Panc1 (cell line): Measurements from ENCODE around the gene PLCZ1. TPM values are rescaled to one million over a fixed set of nuclear protein-coding genes. Genes with fewer than 3 reads are reported as not detected.

ENCODE experiments used
- ATAC-seq: fragments of 200-7000 bp; cut with Tn5 transposase; 2 replicates; pipeline ENCODE4 v1.9.1; 2020; ENCODE audit warnings: mild to moderate bottlenecking, moderate library complexity
- BruUV-seq: library from RNA; stranded (reverse); fragments of 400-500 nt; replicated peaks from 2 replicates; lab custom pipeline; 2021; lab: Mats Ljungman, UMichigan
- CTCF ChIA-PET: fragments of 300-600 bp; sonication (Branson Sonifier 250); formaldehyde crosslinking; loops from one replicate; lab custom pipeline; 2022; ENCODE audit warnings: antibody characterized with exemption; lab: Charles Lee
- POLR2A ChIA-PET: fragments of 300-600 bp; sonication (Branson Sonifier 250); formaldehyde crosslinking; loops from one replicate; lab custom pipeline; 2022; ENCODE audit warnings: antibody characterized with exemption; lab: Charles Lee
- DNase-seq: peaks from one replicate; pipeline ENCODE4 v3.0.0-alpha.2; 2010; ENCODE audit warnings: low read depth, low spot score
- H3K27ac ChIP-seq: 2 replicates; pipeline ENCODE4 v1.5.1; 2011; ENCODE audit warnings: mild to moderate bottlenecking, low read length, inconsistent platforms
- H3K27me3 ChIP-seq: fragments of 200-500 bp; sonication (Bioruptor generic); 2 replicates; pipeline ENCODE4 v1.6.0; 2014; ENCODE audit warnings: low read length, inconsistent platforms; ENCODE audit not compliant: control insufficient read depth, insufficient read depth
- H3K36me3 ChIP-seq: fragments of 200-500 bp; sonication (Bioruptor generic); 2 replicates; pipeline ENCODE4 v1.5.1; 2014; ENCODE audit warnings: inconsistent platforms, mild to moderate bottlenecking, low read length, moderate library complexity; ENCODE audit not compliant: control insufficient read depth, insufficient read depth
- H3K4me1 ChIP-seq: 2 replicates; pipeline ENCODE4 v1.5.1; 2011; ENCODE audit warnings: inconsistent platforms, mild to moderate bottlenecking, low read length, moderate library complexity; ENCODE audit not compliant: control insufficient read depth, insufficient read depth
- H3K4me3 ChIP-seq, 2 experiments: 2 replicates each; pipeline ENCODE4 v1.5.1; 2011 to 2012; ENCODE audit warnings: low read depth in 2 of 2, low read length in 2 of 2, mild to moderate bottlenecking in 2 of 2, inconsistent platforms in 1 of 2, moderate library complexity in 1 of 2
- H3K9me3 ChIP-seq: fragments of 200-500 bp; sonication (Bioruptor generic); 2 replicates; pipeline ENCODE4 v1.5.1; 2014; ENCODE audit warnings: low read depth, mild to moderate bottlenecking, inconsistent platforms, low read length, moderate library complexity; ENCODE audit not compliant: control insufficient read depth, insufficient read depth
- POLR2AphosphoS5 ChIP-seq: IDR thresholded peaks from 2 replicates; pipeline ENCODE4 v1.6.1; 2012; ENCODE audit warnings: mild to moderate bottlenecking, low read depth, low read length, moderate library complexity
- SIN3A ChIP-seq: IDR thresholded peaks from 2 replicates; pipeline ENCODE4 v1.6.1; 2012; ENCODE audit warnings: low read depth, mild to moderate bottlenecking, low read length, moderate library complexity, borderline replicate concordance; ENCODE audit not compliant: insufficient read depth
- TCF7L2 ChIP-seq: IDR thresholded peaks from 2 replicates; pipeline ENCODE4 v1.6.1; 2011; ENCODE audit warnings: mild to moderate bottlenecking, low read depth, low read length, inconsistent platforms
- in situ Hi-C: cut with HindIII; loops from 2 replicates; pipeline ENCODE4 v1.10.0; 2016; ENCODE audit warnings: low sequenced_read_pairs, low pct_unique_long_range_greater_than_20kb
- intact Hi-C: fragments of 100-400 bp; cut with micrococcal nuclease; formaldehyde crosslinking; loops from one replicate; pipeline ENCODE4 v1.10.0; 2022; ENCODE audit not compliant: unreplicated experiment
- total RNA-seq: library from RNA; stranded (reverse); gene quantifications from one replicate; pipeline ENCODE4 v1.2.1, GENCODE V29; 2021; ENCODE audit not compliant: unreplicated experiment
- TF ChIP-seq, protein P1 (sequence below), 2 experiments: IDR thresholded peaks; 2 replicates each; pipeline ENCODE4 v1.6.1; 2011 to 2012; ENCODE audit warnings: low read depth in 2 of 2, control low read depth in 1 of 2, low read length in 1 of 2, mild to moderate bottlenecking in 1 of 2, moderate library complexity in 1 of 2; ENCODE audit not compliant: insufficient read depth in 1 of 2
- TF ChIP-seq, protein P2 (sequence below): fragments of 450-650 bp; IDR thresholded peaks from 2 replicates; pipeline ENCODE4 v1.5.1; 2017; ENCODE audit warnings: mild to moderate bottlenecking

The PLCZ1 gene
- total RNA-seq, 1 experiment from 2014 or later, result not detected

DNA sequence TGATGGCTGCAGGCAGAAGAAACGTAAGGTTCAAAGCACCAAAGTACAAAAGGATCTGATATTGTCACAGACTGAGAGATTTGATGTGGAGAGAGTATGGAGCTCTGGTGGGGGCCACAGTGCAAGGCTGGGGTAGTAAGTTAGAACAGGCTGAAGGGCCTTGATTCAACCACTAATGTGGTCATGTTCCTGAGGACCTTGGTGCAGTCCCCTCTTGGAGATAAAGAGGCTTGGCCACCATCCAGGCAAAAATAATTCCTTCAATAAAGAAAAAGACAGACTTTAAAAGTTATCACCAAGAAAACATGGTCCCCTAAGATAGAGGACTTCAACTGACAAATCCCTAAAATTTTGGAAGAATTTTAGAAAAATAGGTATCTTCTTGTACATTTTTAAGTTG lies 17.5 kb upstream of the PLCZ1 start:
- no peak for DNase-seq
- Histone ChIP-seq H3K4me3 (no peak overlapping the region), H3K4me1 (no peaks in the 10 kb centered on the region), H3K9me3 (no peaks in the 10 kb centered on the region), H3K27ac (no peak overlapping the region), H3K27me3 (no peaks in the 10 kb centered on the region), H3K36me3 (no peaks in the 10 kb centered on the region)
- no peak for TF ChIP-seq SIN3A
- TF ChIP-seq, protein P1, sequence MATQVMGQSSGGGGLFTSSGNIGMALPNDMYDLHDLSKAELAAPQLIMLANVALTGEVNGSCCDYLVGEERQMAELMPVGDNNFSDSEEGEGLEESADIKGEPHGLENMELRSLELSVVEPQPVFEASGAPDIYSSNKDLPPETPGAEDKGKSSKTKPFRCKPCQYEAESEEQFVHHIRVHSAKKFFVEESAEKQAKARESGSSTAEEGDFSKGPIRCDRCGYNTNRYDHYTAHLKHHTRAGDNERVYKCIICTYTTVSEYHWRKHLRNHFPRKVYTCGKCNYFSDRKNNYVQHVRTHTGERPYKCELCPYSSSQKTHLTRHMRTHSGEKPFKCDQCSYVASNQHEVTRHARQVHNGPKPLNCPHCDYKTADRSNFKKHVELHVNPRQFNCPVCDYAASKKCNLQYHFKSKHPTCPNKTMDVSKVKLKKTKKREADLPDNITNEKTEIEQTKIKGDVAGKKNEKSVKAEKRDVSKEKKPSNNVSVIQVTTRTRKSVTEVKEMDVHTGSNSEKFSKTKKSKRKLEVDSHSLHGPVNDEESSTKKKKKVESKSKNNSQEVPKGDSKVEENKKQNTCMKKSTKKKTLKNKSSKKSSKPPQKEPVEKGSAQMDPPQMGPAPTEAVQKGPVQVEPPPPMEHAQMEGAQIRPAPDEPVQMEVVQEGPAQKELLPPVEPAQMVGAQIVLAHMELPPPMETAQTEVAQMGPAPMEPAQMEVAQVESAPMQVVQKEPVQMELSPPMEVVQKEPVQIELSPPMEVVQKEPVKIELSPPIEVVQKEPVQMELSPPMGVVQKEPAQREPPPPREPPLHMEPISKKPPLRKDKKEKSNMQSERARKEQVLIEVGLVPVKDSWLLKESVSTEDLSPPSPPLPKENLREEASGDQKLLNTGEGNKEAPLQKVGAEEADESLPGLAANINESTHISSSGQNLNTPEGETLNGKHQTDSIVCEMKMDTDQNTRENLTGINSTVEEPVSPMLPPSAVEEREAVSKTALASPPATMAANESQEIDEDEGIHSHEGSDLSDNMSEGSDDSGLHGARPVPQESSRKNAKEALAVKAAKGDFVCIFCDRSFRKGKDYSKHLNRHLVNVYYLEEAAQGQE (IDR thresholded peaks at IDR 0.05; ENCODE audit: insufficient read depth in 1 of 2, low read depth in 2 of 2, low read length in 1 of 2), result no peak
- ATAC-seq, result no peak
- BruUV-seq, result no TSS peak
- in situ Hi-C loops, result no loop called here
- intact Hi-C loops, result no loop called here
- ChIA-PET CTCF (no interaction called here), POLR2A (no interaction called here)

DNA sequence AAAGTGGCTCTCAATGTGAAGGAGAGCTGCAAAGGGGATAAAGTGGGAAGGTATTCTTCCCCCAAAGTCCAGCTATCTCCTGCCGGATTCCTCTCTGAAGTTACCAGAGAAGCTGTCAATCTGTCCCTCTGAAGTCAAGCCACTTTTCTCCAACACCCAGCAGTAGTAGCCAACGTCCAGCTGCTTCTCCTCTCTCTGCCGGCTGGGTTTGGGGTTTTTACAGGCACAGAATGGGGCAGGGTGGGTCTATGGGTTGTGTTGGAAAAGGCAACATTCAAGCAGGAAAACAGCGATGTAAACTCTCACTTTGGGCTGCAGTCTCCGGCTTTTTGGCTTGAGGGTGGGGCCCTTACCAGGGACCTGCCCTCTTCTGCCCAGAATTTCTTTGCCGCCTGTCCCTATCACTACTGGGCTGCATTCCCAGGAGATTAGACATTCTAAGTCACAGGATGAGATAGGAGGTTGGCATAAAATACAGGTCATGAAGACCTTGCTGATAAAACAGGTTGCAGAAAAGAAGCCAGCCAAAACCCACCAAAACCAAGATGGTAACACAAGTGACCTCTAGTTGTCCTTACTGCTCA lies 16.4 kb upstream of the PLCZ1 start:
- no peak overlapping the region for H3K27ac ChIP-seq
- no peaks in the 10 kb centered on the region for H3K27me3 ChIP-seq
- BruUV-seq, result no TSS peak
- intact Hi-C loops (no loop called here), in situ Hi-C loops (no loop called here)
- DNase-seq, result no peak
- H3K9me3 ChIP-seq, result no peaks in the 10 kb centered on the region
- POLR2A ChIA-PET, result no interaction called here
- CTCF ChIA-PET, result no interaction called here
- TF ChIP-seq TCF7L2 (no peak), POLR2AphosphoS5 (no peak)
- TF ChIP-seq, protein P2, sequence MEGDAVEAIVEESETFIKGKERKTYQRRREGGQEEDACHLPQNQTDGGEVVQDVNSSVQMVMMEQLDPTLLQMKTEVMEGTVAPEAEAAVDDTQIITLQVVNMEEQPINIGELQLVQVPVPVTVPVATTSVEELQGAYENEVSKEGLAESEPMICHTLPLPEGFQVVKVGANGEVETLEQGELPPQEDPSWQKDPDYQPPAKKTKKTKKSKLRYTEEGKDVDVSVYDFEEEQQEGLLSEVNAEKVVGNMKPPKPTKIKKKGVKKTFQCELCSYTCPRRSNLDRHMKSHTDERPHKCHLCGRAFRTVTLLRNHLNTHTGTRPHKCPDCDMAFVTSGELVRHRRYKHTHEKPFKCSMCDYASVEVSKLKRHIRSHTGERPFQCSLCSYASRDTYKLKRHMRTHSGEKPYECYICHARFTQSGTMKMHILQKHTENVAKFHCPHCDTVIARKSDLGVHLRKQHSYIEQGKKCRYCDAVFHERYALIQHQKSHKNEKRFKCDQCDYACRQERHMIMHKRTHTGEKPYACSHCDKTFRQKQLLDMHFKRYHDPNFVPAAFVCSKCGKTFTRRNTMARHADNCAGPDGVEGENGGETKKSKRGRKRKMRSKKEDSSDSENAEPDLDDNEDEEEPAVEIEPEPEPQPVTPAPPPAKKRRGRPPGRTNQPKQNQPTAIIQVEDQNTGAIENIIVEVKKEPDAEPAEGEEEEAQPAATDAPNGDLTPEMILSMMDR, result no peak
- no peak overlapping the region for H3K4me3 ChIP-seq
- ATAC-seq, result no peak
- H3K36me3 ChIP-seq, result no peaks in the 10 kb centered on the region
- no peaks in the 10 kb centered on the region for H3K4me1 ChIP-seq

DNA sequence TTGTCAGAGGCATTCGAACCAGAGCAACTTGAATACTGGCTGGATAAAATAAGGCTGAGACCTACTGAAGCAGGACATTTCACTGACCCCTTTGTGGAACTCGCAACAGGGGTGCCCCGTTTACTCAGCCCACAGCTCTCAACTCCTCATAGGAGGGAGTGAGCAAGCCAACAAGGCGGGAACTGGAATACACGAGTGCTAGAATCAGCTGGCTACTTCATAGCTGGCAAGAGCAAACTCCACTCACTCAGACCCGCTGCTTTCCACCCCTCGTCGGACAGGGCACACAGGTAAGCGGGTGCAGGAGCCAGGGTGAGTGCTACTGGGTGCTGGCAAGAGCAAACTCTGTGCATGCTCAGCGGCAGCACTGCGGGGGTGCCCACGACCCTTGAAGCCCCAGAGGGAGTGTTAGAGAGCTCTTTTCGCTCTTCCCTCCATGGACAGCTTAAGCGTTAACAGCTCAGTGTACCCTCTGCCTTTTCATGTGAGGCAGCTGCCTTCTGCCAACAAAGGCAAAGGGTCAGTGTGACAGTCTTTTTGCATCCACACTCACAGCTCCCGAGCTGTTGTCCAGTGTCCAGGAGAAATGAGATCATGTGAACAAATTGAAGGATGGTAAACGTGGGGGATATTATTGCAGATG lies 15.8 kb upstream of the PLCZ1 start:
- H3K9me3 ChIP-seq, result no peaks in the 10 kb centered on the region
- no peaks in the 10 kb centered on the region for H3K4me1 ChIP-seq
- in situ Hi-C loops (no loop called here), intact Hi-C loops (no loop called here)
- BruUV-seq, result no TSS peak
- TF ChIP-seq, protein P1 (IDR thresholded peaks at IDR 0.05; ENCODE audit: insufficient read depth in 1 of 2, low read depth in 2 of 2, low read length in 1 of 2), result no peak
- TF ChIP-seq SIN3A, result no peak
- TF ChIP-seq, protein P2, result no peak
- TF ChIP-seq TCF7L2, result no peak
- TF ChIP-seq POLR2AphosphoS5, result no peak
- ChIA-PET POLR2A (no interaction called here), CTCF (no interaction called here)
- no peak overlapping the region for H3K4me3 ChIP-seq
- DNase-seq (no peak), ATAC-seq (no peak)
- no peak overlapping the region for H3K27ac ChIP-seq
- no peaks in the 10 kb centered on the region for H3K36me3 ChIP-seq
- no peaks in the 10 kb centered on the region for H3K27me3 ChIP-seq
